IPS-15b (cell line): Measurements from ENCODE around the gene GRID1.
"Not testable (repeated sequence)": the region's sequence is repeated elsewhere in the genome, so short reads cannot be mapped to it uniquely, and the experiment has no call there.

Experiments used
- H3K27me3 ChIP-seq: one replicate; pipeline ENCODE4 v1.6.1; 2013; ENCODE audit warnings: low read length; ENCODE audit not compliant: control insufficient read depth, insufficient read depth
- H3K36me3 ChIP-seq: one replicate; pipeline ENCODE4 v1.6.1; 2013; ENCODE audit warnings: low read length; ENCODE audit not compliant: control insufficient read depth, insufficient read depth
- H3K4me1 ChIP-seq: one replicate; pipeline ENCODE4 v1.6.1; 2013; ENCODE audit warnings: mild to moderate bottlenecking, low read length; ENCODE audit not compliant: control insufficient read depth, insufficient read depth
- H3K4me3 ChIP-seq: one replicate; pipeline ENCODE4 v1.5.1; 2013; ENCODE audit warnings: low read depth, low read length
- H3K9ac ChIP-seq: one replicate; pipeline ENCODE4 v1.6.1; 2013; ENCODE audit warnings: low read depth, mild to moderate bottlenecking, low read length
- H3K9me3 ChIP-seq: one replicate; pipeline ENCODE4 v1.6.1; 2013; ENCODE audit warnings: mild to moderate bottlenecking, low read length; ENCODE audit not compliant: control insufficient read depth, insufficient read depth

GRID1 gene

DNA sequence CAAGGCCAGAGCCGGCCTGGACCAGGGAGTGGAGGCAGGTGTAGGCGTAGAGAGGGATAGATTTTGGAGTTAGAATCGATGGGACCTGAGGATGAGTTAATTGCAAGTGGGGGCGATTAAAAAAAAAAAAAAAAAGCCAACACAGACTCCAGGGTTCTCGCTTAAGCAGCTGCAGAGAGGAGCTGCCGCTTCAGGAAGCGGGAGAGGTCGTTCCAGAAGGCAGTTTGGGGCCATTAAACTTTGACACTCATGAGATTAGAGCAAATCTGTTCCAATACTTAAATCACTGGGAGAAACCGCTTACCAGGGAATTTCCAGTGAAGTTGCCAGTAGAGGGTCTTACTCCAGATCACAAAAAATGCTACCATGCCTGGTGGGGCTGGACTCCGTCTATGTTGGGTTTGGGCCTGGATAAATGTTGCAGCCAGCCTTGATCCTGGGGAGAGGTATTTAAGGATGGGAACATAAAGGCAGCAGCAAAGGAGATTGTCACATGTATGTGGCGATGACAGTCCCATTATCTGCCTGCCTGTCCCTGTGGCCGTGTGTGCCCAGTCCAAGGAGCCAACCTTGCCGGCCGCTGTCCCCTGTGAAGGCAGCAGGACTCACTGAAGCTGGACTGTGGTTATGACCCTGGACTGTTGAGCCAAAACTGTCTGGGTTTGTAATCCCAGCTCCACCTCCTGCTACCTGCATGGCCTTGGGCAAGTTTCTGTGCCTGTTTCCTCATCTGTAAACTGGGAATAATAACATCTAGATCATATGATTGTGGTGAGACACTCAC is 23.9 kb upstream of the GRID1 start:
- Histone ChIP-seq H3K27me3 (peaks cover 41% of the 10 kb centered on the region), H3K4me1 (peaks cover 7% of the 10 kb centered on the region)

GRCh38 chr10:86389441-86390193 is 23.0 kb upstream of the GRID1 start:
- Histone ChIP-seq H3K4me1 (peaks cover 7% of the 10 kb centered on the region), H3K4me3 (peak overlapping the region; percentile 65), H3K27me3 (peaks cover 41% of the 10 kb centered on the region), H3K36me3 (no peaks in the 10 kb centered on the region), H3K9me3 (no peaks in the 10 kb centered on the region), H3K9ac (no peak overlapping the region)

More for the DNA sequence above, 23.9 kb upstream of the GRID1 start:
- no peaks in the 10 kb centered on the region for H3K36me3 ChIP-seq
- no peaks in the 10 kb centered on the region for H3K9me3 ChIP-seq
- peak overlapping the region; percentile 65 for H3K4me3 ChIP-seq
- H3K9ac ChIP-seq = no peak overlapping the region

DNA sequence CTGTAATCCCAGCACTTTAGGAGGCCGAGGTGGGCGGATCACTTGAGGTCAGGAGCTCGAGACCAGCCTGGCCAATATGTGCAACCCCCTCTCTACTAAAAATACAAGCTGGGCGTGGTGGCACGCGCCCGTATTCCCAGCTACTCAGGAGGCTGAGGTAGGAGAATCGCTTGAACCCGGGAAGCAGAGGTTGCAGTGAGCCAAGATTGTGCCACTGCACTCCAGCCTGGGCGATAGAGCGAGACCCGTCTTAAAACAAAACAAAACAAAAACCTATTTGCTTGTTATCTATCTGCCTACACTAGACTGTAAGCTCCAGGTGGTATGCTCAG is 22.5 kb upstream of the GRID1 start:
- H3K9ac ChIP-seq, H3K4me1 ChIP-seq, H3K36me3 ChIP-seq, H3K9me3 ChIP-seq: not testable (repeated sequence)
- Histone ChIP-seq H3K27me3 (peaks cover 41% of the 10 kb centered on the region), H3K4me3 (peak overlapping the region; percentile 65)

GRCh38 chr10:86388119-86388704 is 21.6 kb upstream of the GRID1 start:
- H3K36me3 ChIP-seq = no peaks in the 10 kb centered on the region
- peaks cover 41% of the 10 kb centered on the region for H3K27me3 ChIP-seq
- peak overlapping the region; percentile 18 for H3K4me3 ChIP-seq
- no peak overlapping the region for H3K9ac ChIP-seq
- H3K9me3 ChIP-seq = no peaks in the 10 kb centered on the region
- H3K4me1 ChIP-seq = peaks cover 7% of the 10 kb centered on the region

- no peak overlapping the region for H3K9ac ChIP-seq
- H3K36me3 ChIP-seq = no peaks in the 10 kb centered on the region
- no peaks in the 10 kb centered on the region for H3K9me3 ChIP-seq
- H3K4me1 ChIP-seq = peaks cover 7% of the 10 kb centered on the region
- no peak overlapping the region for H3K4me3 ChIP-seq
- peaks cover 37% of the 10 kb centered on the region for H3K27me3 ChIP-seq
Observed at GRCh38 chr10:86387178-86387794, 20.7 kb upstream of the GRID1 start.

DNA sequence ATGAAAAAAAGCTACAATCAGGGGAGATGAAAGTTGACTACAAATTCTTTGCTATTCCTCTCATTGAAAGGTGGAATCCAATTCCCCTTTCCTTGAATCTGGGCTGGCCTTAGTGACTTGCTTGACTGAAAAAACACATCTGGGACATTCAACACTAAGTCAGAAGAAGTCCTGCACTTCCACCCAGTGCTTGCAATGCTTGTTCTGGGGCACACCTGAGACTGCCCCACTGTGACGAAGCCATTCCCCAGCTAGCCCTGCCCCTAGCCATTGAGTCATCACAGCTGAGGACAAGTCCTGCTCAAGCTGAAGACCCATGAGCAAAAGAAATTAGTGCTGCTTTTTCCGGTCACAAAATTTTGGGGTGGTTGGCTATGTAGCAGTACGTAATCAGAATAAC is 19.2 kb upstream of the GRID1 start:
- Histone ChIP-seq H3K9ac (no peak overlapping the region), H3K4me1 (peaks cover 7% of the 10 kb centered on the region), H3K36me3 (no peaks in the 10 kb centered on the region), H3K27me3 (peaks cover 24% of the 10 kb centered on the region), H3K9me3 (no peaks in the 10 kb centered on the region), H3K4me3 (no peak overlapping the region)

- Histone ChIP-seq H3K36me3 (no peaks in the 10 kb centered on the region), H3K4me3 (no peak overlapping the region), H3K9me3 (no peaks in the 10 kb centered on the region), H3K27me3 (peaks cover 32% of the 10 kb centered on the region), H3K4me1 (no peaks in the 10 kb centered on the region), H3K9ac (no peak overlapping the region)
Observed at GRCh38 chr10:86377797-86378146, 11.2 kb upstream of the GRID1 start.

- Histone ChIP-seq H3K9ac (no peak overlapping the region), H3K9me3 (no peaks in the 10 kb centered on the region), H3K4me3 (peak overlapping the region; percentile 49), H3K36me3 (no peaks in the 10 kb centered on the region), H3K27me3 (peaks cover 36% of the 10 kb centered on the region), H3K4me1 (no peaks in the 10 kb centered on the region)
Observed at GRCh38 chr10:86376852-86377796, 10.5 kb upstream of the GRID1 start.

DNA sequence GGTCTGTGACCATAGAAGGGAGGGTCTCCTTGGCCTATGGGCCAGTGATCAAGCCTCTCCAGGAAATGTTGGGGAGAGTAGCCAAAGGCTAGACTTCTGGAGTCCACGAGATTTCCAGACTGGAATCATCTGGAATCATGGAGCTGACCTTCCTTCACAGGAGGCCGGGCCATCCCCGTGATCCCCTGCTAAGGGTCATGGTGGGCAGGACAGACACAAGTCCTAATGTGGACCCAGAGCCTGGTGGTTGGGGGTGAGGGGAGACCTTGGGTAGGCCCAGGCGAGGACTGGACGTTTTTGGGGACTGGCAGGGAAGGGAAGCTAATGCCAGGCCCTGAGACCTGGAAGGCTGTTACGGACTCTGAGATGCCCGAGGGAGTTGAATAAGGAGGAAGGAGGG is 9.8 kb upstream of the GRID1 start:
- peak overlapping the region; percentile 49 for H3K4me3 ChIP-seq
- H3K9ac ChIP-seq = no peak overlapping the region
- no peaks in the 10 kb centered on the region for H3K9me3 ChIP-seq
- no peaks in the 10 kb centered on the region for H3K36me3 ChIP-seq
- peaks cover 43% of the 10 kb centered on the region for H3K27me3 ChIP-seq
- no peaks in the 10 kb centered on the region for H3K4me1 ChIP-seq

- H3K27me3 ChIP-seq = peaks cover 54% of the 10 kb centered on the region
Observed at GRCh38 chr10:86375204-86375603, 8.6 kb upstream of the GRID1 start.

GRCh38 chr10:86374664-86375063 is 8.1 kb upstream of the GRID1 start:
- H3K4me3 ChIP-seq = no peak overlapping the region
- no peaks in the 10 kb centered on the region for H3K9me3 ChIP-seq
- H3K4me1 ChIP-seq = no peaks in the 10 kb centered on the region
- no peak overlapping the region for H3K9ac ChIP-seq
- no peaks in the 10 kb centered on the region for H3K36me3 ChIP-seq
- H3K27me3 ChIP-seq = peaks cover 60% of the 10 kb centered on the region

More at GRCh38 chr10:86375204-86375603, 8.6 kb upstream of the GRID1 start:
- Histone ChIP-seq H3K4me3 (no peak overlapping the region), H3K4me1 (no peaks in the 10 kb centered on the region), H3K36me3 (no peaks in the 10 kb centered on the region), H3K9ac (no peak overlapping the region), H3K9me3 (no peaks in the 10 kb centered on the region)
